Cortex of kidney (tissue), 1 donor: ENCODE data around the gene AOX1.
"Not testable (repeated sequence)": the region's sequence is repeated elsewhere in the genome, so short reads cannot be mapped to it uniquely, and the experiment has no call there.

Experiments
- DNase-seq: peaks from one replicate; lab custom pipeline; 2025; lab: John Stamatoyannopoulos, UW

The AOX1 gene

DNA sequence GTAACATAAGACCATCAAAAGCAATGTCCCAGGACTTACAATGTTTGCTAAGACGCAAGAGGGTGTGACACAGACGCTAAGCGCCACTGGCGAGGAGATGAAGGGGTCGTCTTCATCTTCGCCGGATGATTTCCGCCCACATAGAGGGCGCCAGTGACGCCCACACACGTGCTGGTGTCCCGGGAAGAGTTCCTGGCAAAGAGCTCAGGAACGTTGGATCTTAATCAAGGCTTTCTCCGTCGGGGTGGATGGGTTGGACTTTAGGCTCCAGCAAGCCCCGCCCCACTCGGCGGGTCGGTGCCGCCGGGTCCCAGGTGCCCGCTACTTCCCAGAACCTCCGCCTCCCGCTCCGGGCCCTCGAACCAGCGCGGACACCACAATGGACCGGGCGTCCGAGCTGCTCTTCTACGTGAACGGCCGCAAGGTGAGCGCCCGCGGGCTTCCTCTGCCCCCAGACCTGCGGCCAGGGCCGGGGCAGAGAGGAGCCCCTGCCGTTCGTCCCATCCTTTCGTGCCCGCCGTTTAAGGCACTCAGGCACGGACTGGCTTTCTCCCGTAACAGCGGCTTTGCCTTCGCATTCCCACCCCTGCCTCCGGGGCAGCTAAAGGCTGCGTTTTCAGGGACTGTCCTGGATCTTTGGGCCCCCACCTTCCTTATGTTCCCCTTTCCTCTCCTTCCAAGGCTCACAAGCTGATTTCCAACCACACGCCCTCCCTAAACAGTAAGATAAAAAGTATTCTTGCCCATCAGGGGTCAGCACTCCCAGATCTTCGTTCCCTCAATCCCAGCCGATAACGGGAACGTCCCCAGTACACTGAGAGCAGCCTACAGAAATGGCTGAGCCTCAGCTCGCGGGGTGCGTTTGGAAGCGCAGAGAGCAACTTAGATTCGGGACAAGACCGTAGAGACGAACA lies at the start of gene AOX1:
TSS of gene AOX1 (plus strand) at position 285 of the 914 bp plus-strand sequence. CDS start at position 380, 95 bp downstream.
- DNase-seq, result no peak

DNA sequence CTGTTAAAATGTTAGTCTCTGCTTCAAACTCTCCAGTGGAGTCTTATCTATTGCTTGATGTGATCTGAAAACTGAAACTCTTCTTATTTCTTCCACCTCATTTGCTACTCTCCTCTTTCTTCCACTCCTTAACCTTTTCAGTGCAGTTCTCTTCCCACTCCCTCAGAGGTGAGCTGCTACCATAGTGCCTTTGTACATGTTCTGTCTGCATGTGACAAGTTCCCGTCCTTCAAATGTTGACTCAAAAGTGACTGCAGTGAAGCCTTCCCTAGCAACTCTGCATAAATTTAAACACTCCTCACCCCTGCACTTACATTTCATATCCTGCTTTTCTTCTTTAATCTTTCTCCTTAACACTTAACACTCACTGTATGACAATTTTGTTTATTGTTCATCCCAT lies 47.7 kb upstream of the AOX1 start:
- DNase-seq, result no peak

DNA sequence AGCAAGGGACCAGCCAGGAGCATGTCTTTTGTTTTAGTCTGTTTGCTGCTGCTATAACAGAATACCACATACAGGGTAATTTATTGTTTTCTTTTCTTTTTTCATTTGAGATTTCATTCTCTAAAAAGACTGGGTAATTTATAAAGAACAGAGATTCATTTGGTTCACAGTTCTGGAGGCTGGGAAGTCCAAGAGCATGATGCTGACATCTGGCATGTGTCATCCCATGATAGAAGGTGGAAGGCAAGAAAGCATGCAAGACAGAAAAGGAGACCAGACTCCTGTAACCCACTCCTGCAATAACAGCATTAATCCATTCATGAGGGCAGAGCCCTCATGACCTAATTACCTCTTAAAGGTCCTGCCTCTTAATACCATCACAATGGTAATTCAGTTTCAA lies 45.0 kb upstream of the AOX1 start:
- DNase-seq, result no peak

DNA sequence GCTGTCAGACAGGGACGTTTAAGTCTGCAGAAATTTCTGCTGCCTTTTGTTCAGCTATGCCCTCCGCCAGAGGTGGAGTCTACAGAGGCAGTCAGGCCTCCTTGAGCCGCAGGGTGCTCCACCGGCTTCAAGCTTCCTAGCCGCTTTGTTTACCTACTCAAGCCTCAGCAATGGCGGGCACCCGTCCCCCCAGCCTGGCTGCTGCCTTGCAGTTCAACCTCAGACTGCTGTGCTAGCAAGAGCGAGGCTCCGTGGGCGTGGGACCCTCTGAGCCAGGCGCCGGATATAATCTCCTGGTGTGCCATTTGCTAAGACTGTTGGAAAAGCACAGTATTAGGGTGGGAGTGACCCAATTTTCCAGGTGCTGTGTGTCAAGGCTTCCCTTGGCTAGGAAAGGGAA lies 19.2 kb upstream of the AOX1 start:
- not testable (repeated sequence) for DNase-seq

DNA sequence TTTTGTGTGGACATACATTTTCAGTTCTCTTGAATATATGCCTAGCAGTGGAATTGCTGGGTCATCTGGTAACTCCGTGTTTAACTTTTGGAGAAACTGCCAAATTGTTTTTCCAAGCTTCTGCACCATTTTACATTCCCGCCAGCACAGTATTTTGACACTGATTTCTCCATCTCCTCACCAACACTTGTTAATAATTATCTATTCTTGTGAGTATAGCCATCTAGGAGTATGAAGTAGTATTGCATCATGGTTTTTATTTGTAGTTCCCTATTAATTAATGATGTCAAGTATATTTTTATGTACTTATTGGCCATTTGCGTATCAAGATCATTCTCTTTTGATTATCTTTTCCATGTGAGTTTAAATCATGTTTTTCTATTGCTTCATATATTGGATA lies 17.9 kb upstream of the AOX1 start:
- DNase-seq, result no peak

DNA sequence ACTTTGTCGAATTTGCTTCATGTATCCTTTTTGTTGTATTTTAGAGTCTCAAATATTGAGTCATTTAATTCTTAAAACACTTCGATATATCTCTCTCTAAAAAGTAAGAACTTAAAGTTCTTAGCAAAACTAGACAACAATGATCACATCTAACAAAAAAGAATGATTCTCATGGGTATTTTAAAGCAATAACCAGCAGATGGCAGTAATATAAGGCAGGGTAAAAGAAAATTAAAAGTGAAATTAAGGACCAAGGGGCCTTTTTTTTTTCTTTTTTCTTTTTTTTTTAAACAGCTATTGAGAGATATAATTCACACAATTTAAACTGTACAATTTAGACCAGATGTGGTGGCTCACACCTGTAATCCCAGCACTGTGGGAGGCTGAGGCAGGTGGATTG lies 9.9 kb upstream of the AOX1 start:
- no peak for DNase-seq

DNA sequence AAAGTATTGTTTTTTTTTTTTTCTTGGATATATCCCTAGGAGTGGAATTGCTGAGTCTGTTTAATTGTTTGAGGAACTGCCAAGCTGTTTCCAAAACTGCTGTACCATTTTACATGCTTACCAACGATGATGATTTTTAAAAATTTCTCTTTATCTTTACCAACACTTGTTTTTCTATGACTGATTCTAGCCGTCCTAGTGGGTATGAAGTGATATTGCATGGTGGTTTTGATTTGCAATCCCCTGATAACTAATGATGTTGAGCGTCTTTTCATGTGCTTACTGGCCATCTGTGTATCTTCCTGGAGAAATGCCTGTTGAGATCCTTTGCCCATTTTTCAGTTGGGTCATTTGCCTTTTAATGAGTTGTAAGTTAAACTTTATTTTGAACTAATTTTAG lies 8.8 kb upstream of the AOX1 start:
- no peak for DNase-seq

DNA sequence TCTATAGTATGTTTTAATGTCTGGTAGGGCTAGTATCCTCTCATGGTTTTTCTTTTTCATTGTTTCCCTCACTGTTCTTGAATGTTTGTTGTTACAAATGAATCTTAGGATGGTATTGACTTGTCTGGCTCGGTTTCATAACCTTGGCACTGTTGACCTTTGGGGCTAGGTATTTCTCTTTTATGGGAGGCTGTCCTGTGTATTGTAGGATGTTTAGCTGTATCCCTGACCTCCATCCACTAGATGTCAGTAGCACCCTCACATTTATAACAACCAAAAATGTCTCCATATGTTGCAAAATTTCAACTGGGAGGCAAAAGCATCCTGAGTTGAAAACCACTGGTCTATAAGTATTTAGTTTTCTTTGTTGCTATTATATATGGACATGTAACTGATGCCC lies 7.0 kb upstream of the AOX1 start:
- DNase-seq, result no peak

DNA sequence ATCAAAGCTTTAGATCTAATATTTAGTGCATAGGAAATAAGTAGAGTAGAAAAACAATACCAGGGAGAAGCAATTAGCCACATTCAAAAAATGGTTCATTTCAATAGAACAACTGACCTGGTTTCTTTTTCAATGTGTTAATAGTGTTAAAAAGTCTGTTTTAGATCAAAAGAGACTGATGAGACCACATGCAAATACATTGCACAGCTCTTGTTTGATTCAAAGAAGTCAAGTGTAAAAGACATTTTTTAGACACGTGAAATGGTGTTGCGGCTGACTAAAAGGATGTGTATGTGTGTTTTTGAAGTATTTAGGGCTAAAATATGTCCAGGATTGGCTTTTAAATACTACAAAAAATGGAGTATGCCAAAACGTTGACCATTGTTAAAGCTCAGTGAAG lies 1.2 kb upstream of the AOX1 start:
- DNase-seq, result no peak

DNA sequence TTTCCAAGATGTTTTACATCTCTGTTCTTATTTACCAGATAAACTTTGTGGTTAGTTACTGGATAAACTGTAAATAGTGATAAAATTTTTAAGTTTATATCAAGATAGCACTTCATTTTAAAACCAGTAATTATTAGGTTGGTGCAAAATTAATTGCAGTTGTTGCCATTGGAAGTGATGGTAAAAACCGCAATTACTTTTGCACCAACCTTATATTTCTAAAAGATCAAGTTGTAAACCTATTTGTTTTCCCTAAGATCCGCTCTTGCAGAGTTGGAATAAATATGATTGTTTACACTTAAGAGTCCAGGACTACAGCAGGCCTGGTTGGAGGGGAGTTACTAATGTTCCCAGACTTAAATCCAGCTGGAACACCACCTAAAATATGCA lies 479 bp upstream of the AOX1 start:
- DNase-seq, result no peak

DNA sequence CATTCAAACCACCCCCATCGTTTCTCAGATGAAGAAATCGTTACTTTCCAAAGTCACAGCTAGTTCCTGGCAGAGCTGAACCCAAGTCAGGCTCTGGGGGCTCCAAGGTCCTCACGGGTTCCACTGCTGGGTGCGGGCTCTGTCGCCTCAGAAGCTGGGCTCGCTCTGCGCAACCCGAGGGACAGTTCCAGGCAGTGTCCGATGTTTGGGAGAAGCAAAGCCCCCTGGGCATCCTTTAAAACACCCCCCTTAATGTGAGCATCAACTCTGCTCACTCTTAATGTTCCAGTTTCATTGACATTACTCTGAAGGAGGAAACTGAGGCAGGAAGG lies 796 bp downstream of the AOX1 start:
- DNase-seq, result no peak

DNA sequence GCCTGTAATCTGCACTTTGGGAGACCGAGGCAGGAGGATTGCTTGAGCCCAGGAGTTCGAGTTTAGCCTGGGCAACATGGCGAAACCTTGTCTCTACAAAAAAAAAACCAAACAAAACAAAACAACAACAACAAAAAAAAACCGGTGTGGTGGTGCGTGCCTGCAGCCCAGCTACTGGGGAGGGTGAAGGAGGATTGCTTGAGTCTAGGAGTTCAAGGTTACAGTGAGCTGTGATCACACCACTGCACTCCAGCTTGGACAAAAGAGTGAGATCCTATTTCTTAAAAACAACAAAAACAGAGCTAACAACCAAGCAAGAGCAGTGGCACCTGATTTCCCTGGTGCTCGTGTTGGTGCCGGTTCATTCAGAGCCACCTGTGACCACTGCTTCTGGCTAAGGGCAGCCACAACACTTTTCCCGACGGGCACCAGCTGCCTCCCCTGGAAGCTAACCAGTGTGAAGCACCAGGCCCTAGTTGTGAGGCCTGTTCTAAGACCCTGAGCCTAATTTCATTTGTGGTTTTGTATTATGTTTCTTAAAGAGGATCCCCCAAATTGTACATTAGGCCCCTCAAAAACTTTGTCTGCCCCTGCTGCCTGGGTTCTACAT lies 1.3 kb downstream of the AOX1 start:
- DNase-seq, result no peak

DNA sequence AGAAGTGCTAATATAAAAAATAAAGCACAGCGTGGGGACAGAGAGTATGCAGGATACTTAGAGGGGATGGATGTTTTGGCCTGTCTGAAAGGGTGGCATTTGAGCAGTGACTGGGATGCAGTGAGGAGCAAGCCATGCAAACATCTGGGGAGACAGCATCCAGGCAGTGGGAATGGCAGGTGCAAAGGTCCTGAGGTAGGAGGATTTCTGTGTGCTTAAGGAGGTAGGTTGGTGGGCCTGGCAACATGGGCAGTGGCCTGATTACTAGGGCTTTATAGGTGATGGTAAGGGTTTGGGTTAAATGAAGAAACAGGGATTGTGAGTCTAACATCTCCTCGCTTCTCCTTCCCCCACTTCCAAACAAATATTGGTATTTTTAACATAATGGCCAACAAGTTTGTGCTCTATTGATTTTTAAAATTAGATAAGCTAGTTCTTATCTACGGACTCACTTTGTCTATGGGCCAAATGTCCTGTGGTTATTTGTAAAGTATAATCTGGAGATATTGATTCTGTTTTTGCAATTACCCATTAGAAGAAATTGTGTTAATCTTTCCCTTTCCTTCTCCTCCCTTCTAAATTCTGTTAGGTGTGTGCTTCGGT lies 2.4 kb downstream of the AOX1 start:
- no peak for DNase-seq

DNA sequence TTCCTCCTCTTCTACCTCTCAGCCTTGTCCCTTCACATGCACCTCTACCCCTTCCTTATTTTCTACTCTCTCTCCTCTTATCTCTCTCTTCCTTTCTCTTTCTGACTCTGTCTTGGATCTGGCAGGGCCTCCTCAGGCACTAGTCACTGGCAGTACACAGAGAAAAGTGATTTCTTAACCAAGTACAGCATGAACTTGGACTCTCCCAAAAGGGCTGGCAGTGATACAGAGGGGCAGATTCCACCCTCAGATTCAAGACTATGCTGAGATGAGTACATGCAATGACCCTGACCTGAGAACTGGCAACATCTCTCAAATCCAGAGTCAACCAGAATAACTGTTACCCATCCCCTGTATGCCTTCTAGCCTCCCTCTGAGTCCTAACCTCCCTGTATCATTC lies 4.3 kb downstream of the AOX1 start:
- no peak for DNase-seq

DNA sequence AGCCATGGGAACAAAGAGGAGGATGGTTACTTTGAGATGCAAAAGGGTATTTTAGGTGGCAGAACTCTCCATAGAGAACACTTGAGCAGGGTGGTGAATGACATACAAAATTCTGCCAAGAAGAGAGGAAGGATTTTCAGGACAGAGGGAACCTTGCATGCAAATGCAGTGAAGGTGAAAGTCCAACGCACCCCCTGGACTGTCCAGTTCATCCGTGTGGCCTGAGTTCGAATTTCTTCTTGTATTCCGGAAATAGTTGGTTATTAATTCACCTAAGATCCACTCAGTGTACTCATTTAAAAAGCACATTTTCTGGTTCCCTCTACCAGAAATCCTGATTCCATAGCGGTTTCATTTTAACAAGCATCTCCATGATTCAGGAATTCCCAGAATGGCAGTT lies 5.5 kb downstream of the AOX1 start:
- no peak for DNase-seq

DNA sequence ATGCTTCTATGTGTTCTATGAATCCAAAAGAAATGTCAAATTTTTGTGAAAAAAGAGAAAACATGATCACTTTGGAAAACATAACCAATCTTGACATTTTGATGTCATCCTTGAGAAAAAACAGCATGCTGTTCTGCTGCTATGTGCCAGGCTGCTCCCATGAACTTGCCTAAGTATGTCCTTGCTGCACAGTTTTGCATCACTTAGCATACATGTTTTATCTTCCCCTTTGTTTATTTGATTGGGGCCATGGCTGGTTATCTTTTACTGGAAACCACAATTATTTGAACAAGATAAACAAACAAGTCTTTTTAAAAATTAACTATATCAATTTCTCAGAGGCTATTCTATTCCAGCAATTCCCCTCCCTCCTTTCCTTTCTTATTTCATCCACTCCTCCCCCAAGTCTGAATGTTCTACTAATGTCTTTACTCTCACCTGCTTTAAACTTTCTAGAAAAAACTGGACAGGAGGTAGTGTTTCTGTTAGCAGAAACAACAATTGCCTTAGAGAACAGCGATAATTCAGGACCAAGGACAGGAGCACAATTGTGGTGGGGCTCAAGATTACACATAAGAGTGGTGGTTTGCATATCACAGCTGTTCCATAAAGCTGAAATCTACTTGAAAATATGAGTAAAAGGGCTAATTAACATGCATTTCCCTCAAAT lies 6.7 kb downstream of the AOX1 start:
- no peak for DNase-seq

DNA sequence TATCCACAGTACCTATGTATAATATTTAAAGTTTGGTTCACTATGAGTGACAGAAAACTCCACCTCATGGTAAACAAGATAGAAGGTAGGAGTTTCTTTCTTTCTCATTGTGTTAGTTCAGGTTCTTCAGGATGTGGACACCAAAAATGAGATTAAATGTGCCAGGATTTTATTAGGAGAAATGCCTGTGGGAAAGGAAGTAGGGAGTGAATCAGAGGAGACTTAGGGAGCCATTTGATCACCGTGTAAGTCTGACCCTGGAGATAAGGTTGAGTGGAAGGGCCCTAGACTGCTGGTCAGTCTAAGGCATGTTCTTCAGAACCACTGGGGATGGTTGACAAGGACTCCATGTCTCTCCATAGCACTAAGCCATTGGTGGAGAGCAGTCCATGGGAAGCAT lies 8.1 kb downstream of the AOX1 start:
- DNase-seq, result no peak

DNA sequence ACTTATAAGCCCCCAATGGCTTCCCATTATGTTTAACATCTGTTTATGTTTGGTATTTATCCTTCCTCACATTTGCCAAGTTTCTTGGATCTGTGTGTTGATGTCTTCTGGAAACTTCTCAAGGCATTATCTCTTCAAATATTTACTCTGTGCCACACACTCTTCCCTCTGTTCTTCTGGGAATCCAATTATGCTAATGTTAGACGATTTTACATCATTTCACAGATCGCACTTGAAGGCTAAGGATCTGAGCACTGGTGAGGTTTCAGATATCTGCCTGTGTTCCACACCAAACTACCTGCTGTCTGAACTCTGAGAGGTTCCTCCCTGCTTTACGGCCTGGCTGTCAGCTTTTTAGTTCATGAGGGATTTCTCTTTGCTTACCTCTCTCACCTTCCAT lies 10.1 kb downstream of the AOX1 start:
- DNase-seq, result no peak

DNA sequence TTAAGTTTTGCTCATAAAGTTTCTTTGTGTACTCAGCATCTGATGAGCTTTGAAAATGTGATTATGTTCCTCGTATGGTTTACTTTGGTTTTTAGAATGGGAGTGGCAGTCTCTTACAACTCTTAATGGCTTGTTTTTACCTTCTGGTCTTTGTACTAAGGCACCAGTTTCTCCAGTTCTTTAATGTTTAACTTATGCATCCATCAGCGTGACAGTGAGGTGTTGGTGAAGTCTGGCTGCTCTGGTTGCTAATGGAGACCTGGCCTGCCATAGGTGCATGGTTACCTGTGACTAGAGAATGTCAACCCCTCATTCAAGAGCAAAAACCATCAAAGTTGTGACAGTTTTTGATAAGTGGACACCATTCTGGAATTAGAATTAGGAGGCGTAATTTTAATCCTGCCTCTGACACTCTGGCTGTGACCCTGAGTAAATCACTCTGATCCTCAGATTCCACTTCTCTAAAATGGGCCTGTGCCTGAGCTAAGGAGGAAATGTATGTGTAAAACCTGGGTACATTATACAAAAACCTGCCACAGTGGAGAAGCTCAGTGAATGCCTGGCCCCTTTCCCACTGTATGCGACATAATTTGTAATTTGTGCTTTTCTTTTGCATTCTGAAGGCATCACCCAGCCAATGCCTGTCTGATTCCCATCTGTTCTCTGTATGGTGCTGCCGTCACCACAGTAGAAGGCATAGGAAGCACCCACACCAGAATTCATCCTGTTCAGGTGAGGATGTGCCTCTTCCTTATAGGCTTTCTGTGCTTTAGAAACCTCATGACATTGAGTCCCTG lies 11.2 kb downstream of the AOX1 start:
- no peak for DNase-seq

DNA sequence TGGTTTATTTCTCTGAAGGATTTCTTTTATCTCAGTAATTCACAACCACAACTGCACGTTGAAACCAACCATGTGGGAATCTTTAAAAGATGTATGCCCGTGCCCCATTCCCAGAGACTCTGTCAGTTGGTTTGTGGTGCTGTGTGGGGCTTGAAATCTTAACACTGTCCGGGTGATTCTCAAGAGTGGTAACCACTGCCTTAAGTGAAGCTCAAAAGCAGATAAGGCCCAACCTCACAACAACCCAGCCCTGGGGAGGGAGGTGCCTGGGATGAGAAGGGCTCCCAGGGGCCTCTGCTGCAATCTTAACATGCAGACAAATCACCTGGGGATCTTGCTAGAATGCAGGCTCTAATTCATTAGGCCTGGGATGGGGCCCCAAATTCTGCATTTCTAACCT lies 13.4 kb downstream of the AOX1 start:
- DNase-seq, result no peak

DNA sequence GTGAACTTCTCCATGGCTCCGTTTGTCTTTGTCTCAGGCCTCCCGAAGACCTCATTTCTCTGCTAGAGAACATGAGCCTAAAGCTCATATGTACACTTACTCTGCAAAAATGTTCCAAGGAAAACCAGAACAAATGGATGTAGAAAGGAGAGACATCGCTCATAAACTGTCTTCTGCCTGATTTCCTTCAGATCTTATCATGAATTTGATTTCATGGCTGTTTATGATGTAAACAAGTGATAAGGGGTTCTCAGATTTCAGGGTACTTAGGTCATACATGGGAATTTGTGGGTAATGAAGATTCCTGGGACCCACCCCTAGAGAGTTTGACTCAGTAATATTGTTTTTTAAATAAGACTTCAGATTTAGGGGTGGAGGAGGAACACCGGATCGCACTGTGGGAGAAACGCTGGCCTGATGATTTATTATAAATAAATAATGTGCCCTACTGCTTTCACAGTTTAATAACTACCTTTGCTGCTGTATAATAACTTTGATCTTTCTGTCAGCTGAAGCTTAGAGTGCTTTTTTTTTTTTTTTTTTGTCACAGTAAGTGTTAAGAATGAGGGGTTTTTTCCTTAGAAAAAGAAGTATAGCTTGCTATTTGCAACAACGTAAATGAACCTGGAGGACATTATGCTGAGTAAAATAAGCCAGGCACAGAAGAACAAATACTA lies 14.9 kb downstream of the AOX1 start:
- no peak for DNase-seq

DNA sequence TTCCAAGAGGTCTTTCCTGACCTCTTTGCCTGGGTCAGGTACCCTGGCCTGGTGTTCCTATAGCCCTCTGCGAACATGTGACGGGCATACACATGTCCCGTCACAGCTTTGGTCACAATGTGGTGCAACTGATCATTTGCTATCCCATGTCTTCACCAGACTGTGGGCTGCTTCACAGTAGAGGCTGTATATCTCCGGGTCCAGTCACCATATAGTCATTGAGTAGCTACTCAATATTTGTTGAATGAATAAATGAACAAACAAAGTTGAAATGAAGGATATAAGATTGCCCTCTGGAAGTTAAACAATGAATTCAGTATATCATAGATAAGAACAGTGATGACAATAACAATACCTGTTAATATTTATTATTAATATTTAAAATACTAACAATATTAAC lies 16.8 kb downstream of the AOX1 start:
- no peak for DNase-seq
